ENCODE data around the gene CELSR1.

CELSR1 gene

DNA sequence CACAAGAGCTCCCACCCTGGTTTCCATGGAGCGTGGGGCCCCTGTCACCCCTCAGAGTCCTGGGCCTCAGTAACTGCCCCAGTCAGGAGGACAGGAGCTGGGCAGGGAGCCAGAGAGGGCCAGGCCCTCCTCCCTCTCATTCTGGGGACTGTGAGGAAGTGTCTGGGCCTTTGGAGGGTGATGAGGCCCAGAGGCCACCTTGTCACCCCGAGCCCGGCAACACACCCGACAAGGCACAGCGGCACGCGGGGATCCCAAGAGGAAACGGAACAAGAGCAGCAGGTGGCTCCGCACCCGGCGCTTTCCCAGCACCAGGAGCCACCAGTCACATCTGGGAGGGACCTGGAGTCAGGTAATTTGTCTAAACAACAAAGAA lies 72.1 kb downstream of the CELSR1 start:
- no peak for TF ChIP-seq CTCF (conservative IDR thresholded peaks at IDR 0.05; ENCODE audit: control insufficient read depth, insufficient read depth, low read depth, low read length)
- no peak for DNase-seq (ENCODE audit: low read depth)
- no peak overlapping the region for H3K4me3 ChIP-seq (ENCODE audit: control insufficient read depth, low read depth, low read length)

DNA sequence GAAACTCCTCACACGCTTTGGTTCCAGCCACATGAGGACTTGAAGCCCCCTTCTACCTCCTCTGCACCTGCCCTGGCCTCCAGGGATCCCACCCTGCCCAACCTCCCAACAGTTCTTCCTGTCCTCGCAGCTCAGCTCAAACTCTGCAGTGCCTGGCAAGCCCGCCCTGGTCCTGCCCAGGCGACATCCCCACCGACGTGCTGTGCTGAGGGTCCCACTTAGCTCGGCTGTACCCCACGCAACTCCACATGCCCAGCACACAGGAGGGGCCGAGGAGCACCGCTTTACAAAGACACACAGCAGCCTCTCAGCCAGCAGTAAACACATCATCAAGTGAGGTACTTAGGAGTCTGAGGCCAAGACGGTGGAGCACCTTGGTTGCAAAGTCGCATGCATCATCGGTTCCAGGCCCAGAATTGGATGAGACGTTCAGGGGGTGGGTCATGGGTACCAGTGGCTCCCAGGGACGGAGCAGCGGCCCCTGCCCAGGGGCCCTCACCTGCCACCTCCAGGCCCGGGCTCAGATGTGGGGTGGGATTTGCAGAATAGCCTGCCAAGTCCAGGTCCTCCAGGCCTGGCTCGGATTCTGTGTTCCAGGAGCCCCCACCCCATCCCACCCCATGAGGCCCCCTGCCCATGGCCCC lies 72.6 kb downstream of the CELSR1 start:
- TF ChIP-seq CTCF (conservative IDR thresholded peaks at IDR 0.05; ENCODE audit: control insufficient read depth, insufficient read depth, low read depth, low read length): no peak

GRCh38 chr22:46464296-46464695 lies 73.1 kb downstream of the CELSR1 start:
- no peak overlapping the region for H3K4me3 ChIP-seq (ENCODE audit: control insufficient read depth, low read depth, low read length)
- DNase-seq (ENCODE audit: low read depth): no peak
- no peak for TF ChIP-seq CTCF (conservative IDR thresholded peaks at IDR 0.05; ENCODE audit: control insufficient read depth, insufficient read depth, low read depth, low read length)

More for the DNA sequence above, 72.6 kb downstream of the CELSR1 start:
- H3K4me3 ChIP-seq (ENCODE audit: control insufficient read depth, low read depth, low read length): no peak overlapping the region
- DNase-seq (ENCODE audit: low read depth): no peak

- TF ChIP-seq CTCF (conservative IDR thresholded peaks at IDR 0.05; ENCODE audit: control insufficient read depth, insufficient read depth, low read depth, low read length): no peak
- H3K4me3 ChIP-seq (ENCODE audit: control insufficient read depth, low read depth, low read length): no peak overlapping the region
- DNase-seq (ENCODE audit: low read depth): no peak
Observed at GRCh38 chr22:46463435-46464227, 73.8 kb downstream of the CELSR1 start.

DNA sequence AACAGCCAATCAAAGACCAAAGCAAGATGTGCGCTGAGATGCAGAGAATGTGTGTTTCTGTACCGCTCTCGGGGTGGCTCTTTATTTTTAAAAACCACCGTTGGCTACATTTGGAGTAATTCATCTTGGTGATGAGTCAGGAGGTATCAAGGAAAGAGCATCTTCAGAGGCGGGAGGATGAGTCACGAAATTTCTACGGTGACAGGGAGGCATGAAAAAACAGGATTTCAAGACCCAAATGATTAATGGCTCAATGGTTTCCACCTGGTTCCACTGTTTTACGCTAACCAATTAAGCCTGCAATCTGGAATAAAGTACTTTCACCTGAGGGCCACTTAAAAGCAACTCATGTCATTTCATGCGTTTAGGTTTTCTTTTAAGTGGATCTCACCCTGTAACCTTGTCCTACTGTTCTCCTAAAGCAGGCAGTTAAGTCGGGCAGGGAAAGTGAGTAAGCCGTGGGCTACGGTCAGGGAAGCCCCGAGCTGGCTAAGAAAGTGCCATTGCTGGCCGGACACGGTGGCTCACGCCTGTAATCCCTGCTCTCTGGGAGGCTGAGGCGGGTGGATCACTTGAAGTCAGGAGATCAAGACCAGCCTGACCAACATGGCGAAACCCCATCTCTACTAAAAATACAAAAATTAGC lies 74.6 kb downstream of the CELSR1 start:
- TF ChIP-seq CTCF (conservative IDR thresholded peaks at IDR 0.05; ENCODE audit: control insufficient read depth, insufficient read depth, low read depth, low read length): no peak
- DNase-seq (ENCODE audit: low read depth): peak; percentile 85
- H3K4me3 ChIP-seq (ENCODE audit: control insufficient read depth, low read depth, low read length): no peak overlapping the region

GRCh38 chr22:46461566-46462180 lies 75.7 kb downstream of the CELSR1 start:
- no peak for DNase-seq (ENCODE audit: low read depth)
- no peak for TF ChIP-seq CTCF (conservative IDR thresholded peaks at IDR 0.05; ENCODE audit: control insufficient read depth, insufficient read depth, low read depth, low read length)
- H3K4me3 ChIP-seq (ENCODE audit: control insufficient read depth, low read depth, low read length): no peak overlapping the region
